CD4-positive, alpha-beta T cell treated with Interleukin-15 for 1 hour (primary cell): ENCODE results near the gene JTB.

ENCODE experiments used
- DNase-seq: peaks from one replicate; pipeline ENCODE4 v3.0.0-alpha.2; 2020

The JTB gene

DNA sequence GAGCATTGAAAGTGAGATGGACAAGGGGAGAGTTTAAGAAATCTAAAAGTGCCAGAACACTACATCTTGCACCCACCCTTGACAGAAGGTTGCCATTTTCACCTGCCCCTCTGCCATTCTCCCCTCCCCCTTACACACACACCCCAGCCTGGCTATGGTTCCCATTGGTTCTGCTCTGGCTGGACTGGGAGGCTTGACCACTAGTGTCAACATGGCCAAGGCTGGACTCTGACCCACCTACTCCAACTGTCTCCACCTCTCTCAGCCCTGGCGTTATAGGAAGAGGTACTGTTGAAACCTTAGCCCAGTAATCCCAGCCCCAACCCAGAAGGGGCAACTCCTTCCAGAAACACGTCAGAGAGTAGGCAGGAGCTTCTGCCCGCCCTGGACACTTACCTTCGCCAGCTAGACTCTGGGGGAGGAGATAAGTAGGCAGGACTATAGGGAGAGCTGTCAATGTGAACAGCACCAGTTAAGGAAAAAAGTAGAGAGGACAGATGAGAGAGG lies 23.6 kb downstream of the JTB start:
- DNase-seq: no peak

DNA sequence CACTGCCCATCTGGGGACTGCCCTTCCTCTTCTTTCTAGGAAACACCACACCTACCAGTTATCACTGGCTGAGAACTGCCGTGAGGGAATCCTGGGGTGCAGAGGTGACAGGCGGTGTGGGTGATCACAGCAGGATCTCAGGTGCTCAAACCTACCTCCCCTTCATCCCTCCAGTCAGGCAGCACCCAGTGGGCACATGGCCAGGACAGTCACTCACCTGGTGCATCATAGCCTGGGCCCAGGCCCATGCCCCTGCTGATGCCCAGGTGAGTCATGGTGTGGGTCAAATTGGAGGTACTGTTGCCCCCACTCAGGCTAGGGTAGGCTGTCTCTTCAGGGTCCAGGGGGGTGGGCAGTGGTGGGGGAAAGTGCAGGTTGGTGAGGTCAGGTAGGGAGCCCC lies 25.7 kb downstream of the JTB start:
- no peak for DNase-seq

DNA sequence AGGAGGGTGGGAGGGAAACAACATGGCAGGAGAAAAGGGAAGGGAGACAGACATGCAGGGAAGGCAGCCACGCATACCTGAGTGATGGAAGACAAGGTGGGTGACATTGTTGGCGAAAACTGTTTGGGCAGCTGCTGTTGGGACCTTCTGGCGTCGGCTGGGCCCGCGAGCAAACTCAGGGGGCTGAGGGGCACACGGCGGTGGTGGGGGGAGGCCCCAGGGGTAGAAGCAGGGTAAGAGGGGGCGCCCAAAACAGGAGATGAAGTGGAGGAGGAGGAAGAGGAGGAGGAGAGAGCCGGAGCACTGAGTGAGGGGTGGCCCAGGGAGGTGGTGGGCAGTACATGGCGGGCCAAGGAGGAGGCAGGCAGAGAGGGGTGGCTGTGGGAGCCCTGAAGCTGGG lies 26.3 kb downstream of the JTB start:
- no peak for DNase-seq

DNA sequence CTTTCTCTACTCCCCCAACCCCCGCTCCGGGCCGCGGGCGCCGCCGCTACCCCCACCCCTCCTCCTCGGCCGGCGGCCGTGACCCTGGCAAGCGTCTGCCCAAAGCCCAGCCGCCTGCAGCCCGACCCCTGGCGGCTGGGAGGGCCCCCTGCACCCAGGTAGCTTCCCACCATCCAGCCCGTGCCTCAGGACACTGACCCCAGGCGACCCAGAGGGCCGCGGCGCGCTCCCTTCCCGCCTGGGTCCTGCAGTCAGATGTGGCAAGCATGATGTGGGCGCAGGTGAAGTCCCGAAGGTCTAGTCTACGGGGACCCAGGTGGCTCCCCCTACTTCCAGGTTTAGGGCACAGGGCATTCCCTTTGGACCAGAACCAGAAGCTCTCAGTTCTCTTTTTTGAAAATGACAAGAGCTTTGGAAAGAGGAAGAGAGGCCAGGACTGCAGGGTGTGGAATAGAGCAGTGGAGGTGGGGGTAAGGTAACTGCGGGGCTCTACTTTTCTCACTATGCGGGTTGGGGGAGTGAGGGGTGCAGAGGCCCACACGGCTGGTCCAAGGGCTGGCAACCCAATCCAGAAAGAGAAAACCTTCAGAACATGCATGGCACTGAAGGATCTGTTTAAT lies 30.7 kb downstream of the JTB start, which contains the start of gene DENND4B:
Gene DENND4B, minus strand, starts transcription at position 97 of the 620 bp plus-strand sequence. CDS start 2,344 bp downstream, outside the sequence.
- peak; percentile 82 for DNase-seq

DNA sequence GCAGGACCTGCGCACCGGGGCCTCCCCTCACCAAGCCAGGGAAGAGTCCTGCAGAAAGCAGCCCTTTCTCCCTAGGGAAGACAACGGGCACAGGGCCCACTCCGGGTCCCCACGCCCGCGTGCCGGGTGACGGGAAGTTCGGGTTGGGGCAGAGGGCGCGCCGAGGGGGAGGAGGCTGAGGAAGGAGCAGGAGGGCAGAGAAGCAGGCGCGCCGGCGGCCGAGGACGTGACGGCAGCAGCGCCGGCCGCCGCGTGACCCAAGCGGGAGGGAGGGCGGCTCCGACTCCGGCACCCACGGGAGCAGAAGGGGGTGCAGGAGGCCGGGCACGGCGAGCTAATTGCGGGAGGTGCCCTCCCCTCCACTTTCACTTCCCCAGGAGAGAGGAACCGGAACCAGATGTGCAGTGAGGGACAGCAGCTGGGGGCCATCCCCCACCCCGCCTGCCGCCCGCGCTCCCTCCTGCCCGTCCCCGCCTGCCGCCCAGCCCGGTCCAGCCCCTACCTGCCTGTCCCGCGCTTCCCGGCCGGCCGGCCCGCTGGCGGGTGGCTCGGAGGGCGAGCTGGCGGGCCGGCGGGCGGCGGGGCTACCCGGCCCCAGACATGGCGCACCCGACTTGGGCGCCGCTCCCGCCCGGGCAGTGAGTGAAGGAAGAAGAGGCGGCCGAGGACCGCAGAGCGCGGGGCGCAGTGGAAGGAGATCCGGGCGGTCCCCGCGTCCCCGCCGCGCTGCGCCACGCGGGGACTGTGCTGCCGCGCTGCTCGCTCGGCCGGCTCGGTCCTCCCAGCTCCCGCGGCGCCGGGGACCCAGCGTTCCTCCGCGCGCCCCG lies 31.5 kb downstream of the JTB start:
- peak; percentile 94 for DNase-seq

DNA sequence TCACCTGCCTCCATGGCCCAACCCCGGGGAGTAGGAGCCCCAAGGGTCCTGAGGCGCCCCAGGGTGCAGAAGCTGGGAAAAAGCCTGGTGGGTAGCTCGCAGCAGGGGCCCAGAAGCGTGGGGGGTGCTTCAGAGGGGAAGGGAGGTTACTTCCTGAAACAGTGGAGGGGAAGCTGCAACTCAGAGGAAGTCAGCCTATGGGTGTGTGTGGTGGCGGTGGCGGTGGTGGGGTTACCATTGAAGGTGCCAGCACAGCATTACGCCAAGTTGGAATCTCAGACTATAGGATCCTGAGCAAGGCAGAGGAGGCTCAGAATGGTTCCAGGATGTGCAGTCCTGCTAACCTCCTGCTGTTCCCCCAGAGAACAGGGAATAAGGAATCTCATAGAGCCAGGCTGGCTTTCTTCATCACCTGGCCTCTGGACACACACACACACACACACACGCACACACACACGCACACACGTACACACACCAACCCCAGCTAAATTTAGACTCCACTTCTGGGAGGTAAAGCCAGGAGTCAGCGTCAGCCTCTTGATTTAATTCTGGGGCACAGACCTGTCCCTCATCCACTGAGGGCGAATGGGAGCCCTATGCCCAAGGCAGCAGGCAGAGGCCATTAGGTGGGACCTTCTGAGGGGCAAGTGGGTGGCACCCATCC lies 32.2 kb downstream of the JTB start:
- DNase-seq: peak; percentile 88

DNA sequence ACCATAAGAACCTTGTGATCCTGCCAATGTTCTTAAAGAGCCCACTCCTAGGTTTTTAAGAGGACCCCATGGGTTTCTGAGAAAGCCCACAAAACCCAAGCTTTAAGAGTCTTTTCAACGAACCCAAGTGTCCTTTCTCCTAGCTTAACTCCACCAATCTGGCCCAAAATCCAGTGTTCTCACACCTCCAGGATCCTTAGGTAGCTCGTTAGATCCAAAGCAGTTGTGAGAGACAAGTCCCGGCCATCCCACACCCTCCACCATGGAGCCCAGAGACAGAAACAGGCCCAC lies 32.7 kb downstream of the JTB start:
- DNase-seq: no peak

DNA sequence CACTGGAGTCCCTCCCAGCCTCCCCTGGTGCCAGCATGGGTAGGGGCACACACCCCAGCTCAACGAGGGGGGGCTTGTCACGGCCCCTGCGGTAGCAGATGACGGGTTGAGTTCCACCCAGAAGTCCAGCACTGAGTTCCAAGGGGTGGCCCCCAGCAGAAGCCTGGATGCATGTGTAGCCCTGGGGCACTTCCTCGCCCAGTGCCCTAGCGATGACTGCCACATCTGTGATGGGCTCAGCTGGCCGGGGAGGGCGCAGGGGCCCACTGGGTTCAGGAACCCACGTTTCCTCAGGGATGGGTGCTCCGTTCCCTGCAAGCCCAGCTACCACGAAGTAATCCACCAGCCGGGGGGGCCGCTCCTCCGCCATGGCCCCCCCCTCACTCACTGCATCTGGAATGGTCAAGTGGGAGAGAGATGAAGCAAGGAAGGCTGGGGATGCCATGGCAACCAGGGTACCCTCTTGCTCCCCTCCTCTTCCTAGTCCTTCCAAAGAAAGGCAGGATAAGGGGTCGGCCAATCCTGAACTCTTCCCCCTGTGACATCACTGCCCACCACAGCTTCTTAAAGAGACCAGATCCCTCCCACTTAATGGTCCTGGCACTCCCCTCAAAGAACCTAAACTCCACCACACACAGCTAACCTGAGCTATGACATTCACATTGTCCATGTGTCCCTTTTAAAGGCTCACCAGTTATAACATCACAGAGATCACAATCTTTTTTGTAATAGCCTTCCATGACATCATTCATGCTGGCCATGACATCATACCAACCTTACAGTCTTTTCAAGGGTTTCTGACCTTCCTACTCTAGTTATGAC lies 33.3 kb downstream of the JTB start:
- DNase-seq: no peak

DNA sequence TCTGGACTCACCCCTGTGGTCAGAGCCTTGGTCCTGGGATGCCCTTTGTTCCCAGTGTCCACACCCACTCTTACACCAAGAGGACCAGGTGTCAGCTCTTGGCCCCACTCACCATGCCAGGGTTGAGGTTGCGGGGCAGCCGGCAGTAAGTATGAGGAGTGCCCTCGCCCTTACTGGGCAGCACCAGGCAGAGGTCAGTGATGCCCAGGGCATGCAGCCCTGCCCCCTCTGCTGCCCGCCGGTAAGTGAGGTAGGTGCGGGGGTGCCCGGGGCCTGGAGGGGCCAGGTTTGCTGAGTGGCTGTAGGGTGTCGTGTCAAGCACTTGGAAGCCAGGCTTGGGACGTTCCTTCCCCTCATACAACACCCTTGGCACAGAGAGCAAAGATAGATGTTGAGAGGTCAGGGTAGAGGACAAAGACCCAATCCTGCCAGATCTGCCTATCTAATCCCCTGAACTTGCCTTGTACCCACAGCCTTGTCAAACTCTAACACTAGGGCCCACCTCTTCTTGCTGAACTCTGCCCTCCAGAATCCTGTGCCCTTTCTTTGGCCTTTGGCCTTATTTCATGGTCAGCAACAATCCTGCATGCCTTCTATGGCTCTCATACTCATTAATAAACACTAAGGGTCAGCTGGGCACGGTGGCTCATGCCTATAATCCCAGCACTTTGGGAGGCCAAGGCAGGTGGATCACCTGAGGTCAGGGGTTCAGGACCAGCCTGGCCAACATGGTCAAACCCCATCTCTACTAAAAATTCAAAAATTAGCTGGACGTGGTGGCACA lies 34.5 kb downstream of the JTB start:
- no peak for DNase-seq

DNA sequence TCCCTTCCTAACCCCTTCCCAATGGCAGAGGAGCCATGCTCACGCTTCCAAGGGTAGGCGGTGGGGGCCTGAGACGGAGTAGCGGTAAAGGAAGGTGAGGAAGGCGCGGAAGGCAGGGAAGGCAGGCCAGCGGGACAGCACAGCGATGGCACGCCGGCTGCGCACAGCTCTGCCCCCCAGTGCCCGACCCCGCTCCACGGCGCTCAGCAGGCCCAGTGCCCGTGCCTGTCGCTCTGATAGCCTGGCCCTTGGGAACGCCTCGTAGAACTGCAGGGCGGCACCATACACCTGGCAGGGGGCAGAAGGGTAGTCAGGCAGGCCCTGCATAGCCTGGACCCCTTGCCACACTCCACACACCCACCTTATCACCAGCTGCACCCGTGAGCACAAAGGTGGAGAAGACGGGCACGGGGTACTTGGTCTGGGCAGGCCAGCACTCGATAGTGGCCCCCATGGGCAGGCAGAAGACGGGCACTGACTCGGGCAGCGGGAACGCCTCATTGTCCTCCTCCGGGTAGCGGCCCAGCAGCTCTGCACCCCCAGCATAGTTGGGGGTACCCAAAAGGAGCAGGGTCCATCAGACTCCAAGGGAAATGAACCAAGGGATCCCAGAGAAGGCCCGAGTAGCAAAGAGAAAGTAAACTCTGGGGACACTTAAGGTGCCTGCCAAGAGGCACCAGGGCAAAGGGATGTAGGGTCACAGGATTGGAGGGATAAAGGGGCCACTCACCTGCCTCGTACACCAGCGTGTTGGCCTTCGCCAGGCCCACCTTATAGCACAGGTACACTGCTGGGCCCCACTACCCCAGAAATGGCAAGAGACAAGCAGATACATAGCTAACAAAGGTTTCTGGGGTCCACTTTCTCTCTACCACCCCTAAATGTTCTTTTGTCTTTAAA lies 35.4 kb downstream of the JTB start:
- DNase-seq: no peak

DNA sequence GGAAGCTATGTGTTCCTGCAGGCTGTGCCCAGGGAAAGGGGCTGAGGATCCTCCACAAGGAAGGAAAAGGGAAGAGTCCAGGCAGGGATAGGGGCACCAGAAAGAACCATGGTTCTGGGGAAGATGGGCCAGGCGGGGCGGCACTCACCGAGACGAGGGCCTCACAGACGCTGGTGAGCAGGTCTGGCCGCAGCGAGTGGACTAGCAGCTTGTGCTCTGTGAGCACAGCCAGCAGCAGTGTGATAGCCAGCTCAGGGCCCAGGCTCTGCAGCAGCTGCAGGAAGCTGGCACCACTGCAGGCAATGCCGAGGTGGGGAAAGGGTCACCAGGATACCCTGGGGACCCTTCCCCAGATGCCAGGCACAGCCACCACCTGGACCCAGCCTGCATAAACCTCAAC lies 36.7 kb downstream of the JTB start:
- DNase-seq: no peak

DNA sequence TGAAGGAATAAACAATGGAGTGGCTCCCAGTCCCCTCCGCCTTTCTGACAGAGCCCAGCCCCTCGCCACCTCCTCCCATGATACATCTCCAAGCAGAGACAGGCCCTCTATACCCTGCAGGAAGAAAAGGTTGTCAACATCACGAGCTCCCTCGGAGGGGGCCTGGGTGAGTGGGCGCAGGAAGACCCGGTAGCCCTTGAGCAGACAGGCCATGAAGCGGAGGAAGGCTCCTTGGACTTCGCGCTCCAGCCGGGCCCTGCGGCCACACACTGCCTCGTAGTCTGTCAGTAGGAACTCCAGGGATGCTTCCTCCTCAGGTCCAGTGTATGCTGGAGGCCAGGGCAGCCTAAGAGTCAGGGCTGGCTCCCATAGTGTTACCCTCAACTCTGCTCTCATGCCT lies 38.0 kb downstream of the JTB start:
- DNase-seq: no peak

DNA sequence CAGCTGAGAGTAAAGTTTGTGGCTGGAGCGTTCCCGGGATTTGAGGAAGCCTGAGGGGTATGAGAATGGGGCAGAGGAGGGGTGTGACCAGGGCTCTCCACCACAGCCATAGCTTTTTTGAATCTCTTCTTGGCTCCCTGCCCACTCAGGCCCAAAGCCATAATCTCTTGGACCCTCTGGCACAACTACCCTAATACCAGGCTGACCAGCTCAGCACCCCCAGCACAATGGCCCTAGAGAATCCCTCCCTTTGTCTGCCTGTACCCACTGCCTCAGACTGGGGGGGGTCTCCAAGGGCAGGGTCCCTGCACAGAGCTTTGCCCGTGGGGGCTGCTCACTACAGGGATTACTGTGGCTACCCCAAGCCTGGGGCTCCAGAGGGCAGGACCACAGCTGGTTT lies 38.5 kb downstream of the JTB start:
- no peak for DNase-seq

DNA sequence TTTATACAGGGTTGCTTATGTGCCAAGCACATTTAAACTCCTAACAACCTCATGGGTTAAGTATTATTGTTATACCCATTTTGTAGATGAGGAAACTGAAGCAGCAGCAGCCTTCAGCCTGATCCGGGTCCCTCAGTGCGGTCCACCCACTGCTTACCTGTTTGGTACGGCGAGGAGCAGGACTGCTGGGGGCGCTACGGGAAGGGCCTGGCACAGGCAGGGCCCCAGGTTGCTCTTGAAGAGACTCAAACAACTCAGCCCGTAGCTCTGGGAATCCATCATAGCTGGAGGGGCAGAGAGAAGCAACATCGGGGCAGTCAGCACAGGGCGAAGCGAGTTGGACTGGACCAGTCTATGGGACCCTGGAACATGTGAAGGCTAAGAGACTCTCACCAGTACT lies 40.1 kb downstream of the JTB start:
- no peak for DNase-seq

DNA sequence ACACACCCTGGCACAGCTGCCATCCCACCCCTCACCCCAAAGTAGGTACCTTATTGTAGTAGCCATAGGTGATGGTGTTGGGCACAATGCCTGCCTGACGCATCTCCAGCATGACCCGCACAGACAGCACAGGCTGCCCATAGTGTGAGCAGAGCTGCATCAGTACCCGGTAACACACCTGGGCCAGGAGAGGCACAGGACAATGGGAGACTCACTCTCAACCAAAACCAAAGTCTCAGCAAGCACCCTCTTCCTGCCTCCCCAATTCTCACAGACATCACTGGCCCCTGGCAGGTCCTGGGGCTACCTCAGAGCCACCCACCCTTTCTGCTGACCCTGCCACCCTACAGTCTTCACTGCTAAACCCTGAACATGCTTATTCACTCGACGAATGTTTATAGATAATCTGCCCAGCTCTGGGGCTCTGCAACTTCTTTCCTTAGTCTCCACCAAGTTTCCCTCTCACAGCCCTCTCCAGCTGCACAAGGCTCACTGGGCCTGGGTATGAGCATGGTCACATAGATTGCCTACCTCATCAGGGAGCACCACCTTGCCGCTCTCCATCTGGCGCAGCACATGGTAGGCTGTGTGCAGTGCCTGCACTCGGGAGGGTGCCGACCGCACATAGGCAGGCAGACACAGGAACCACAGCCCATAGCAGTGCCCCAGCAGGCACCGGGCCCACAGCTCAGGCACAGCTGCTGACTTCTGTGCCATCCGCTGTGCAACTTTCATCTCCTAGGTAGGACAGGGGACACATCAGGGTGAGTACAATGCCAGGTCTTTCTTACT lies 41.3 kb downstream of the JTB start:
- no peak for DNase-seq

DNA sequence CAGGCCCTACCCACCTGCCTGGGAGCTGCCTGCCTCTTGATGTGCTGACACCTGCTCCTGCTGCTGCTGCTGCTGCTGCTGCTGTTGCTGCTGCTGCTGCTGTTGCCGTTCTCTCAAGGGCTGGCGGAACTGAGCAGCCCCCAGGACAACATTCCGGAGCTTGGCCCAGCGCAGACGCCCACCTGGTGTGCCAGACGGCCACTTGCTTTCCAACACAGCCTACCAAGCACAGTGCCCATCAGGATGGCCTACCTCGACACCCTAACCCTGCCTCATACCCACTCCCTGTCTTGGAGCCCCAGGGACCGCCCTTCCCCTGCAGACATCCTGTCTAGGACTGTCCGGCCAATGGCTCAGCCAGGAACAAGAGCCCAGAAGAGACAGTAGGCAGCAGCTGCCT lies 42.7 kb downstream of the JTB start:
- no peak for DNase-seq

DNA sequence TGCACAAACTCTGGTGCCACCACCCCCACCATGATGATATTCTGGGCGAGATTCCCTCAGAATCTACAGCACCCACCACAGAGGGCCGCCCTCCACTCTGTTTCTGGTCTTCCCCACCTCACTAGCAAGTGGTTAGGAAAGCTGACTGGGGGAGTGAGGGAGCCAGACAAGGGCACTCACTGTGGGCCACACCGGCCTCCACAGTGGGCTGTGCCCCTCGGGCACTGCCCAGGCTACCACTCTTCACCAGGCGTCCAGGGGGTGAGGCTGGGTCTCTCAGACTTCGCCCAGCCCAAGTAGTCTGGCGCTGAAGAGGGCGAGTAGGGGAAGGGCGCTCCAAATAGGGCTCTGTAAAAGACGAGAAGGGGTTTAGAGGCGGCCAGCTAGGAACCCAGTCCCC lies 43.5 kb downstream of the JTB start:
- DNase-seq: no peak

DNA sequence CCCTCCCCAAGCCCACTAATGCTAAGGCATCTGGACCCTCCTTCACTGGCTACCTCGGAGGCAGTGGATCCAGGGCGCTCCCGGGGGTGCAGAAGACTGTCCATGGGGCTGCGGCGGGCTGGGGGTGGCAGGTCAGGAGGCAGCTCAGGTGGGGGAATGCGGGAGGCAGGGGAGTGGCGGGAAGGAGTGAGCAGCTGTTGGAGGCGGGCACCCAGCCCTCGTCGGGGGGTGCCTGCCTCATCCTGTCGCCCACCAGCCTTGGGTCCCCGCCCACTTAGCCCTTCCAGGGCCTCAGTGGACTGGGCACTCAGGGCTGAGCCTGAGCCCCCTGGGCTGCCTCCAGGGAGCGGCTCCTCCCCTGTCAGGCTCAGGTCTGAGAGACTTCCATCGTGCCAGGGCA lies 44.0 kb downstream of the JTB start:
- DNase-seq: no peak

DNA sequence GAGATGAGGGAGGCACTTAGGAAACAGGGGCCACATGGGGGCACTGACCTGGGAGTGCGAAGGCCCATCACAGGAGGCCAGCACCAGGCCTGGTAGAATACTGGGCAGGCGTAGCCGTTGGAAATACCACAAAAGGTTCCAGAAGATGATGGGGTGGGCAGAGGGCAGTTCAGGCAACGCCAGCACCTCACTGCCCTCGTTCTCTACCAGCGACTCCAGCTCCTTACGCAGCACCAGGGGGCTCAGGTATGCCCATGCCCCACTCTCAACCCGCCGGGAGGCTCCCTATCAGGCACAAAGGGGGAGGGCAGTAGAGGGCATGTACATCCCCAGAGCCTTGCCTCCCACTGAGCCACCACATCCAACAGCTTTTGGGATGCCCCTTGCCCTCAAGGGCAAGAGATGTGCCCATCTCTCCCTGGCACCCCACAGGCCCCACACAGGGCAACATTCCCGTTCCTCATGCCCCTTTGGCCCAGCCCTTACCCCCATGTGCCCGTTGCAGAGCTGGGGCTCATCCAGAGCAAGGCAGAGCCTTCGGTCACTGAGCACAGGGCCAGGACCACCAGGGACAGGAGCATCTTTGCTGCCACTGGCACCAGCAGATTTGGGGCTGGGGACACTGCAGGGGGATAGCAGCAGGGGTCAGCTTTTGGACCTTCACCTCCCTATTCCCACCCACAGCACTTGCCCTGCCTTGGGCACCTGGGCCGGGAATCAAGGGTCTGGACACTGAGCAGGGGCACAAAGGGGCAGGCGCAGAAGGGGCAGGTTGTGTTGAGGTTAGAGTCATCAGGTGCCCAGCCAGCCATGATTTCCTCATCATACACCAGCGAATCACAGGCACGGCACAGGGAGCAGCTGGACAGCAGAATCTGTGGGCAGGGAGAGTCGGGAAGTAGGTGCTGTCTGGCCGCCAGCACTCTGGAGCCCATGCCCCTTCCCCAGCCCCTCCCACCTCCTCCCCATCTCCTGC lies 45.0 kb downstream of the JTB start:
- no peak for DNase-seq
